ENCODE data around the gene HSPB7.
"Not testable (repeated sequence)": the region's sequence is repeated elsewhere in the genome, so short reads cannot be mapped to it uniquely, and the experiment has no call there.

The HSPB7 gene

DNA sequence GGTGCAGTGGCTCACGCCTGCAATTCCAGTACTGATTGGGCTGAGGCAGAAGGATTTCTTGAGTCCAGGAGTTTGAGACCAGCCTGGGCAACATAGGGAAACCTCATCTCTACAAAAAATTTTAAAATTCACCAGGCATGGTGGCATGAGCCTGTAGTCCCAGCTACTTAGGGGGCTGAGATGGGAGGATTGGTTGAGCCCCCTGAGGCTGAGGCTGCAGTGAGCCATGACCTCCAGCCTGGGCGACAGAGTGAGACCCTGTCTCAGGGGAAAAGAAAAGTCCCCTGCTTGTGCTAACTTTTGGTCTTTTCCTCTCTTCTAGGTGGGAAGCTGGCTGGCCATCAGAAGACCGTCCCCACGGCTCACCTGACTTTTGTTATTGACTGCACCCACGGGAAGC lies 12.2 kb downstream of the HSPB7 start:
- no peak for DNase-seq

DNA sequence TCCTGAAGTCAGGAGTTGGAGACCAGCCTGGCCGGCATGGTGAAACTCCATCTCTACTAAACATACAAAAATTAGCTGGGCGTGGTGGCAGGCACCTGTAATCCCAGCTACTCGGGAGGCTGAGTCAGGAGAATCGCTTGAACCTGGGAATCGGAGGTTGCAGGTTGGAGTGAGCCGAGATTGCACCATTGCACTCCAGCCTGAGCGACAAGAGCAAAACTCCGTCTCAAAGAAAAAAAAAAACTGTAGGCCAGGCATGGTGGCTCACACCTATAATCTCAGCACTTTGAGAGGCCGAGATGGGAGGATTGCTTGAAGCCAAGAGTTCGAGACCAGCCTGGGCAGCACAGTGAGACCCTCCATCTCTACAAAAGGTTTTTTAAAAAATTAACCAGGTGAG lies 16.6 kb downstream of the HSPB7 start:
- DNase-seq, result not testable (repeated sequence)

DNA sequence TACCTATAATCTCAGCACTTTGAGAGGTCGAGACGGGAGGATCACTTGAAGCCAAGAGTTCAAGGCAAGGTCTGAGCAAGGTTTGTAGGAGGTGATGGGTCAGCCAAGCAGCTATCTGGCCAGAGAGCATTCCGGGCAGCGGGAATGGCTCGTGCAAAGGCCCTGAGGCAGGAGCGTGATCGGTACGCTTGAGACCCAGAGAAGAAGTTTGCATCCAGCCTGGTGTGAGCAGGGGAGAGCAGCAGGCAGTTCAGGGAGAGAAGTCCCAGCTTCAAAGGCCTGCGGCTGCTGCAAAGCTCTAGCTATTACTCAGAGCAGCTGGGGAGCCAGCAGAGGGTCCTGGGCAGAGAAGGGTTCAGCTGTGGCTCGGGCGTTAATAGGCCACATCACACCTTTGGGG lies 18.9 kb downstream of the HSPB7 start:
- no peak for DNase-seq

DNA sequence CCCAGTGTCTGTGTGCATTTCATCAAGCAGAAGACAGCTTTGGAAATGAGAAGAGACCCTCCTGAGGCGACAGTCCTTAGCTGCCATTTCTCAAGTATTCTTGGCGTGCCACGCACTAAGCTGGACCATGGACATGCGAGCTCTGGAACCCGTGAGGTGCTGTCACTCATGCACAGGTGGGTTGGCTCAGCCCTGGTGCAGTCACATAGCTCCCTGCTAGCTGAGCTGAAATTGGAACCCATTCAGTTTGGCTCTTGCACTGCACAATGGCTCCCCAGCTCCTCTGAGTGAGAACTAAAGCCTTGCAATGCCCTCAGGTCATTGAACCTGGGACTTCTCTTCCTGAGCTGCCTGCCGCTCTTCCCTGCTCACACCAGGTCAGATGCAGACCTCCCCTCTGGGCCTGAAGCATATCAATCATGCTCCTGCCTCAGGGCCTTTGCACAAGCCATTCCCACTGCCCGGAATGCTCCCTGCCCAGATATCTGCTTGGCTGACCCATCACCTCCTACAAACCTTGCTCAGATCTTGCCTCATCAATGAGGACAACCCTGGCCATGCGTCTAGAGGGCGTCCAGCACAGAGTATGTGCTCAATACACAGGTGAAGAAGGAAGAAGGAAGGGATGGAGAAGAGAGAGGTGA lies 20.1 kb downstream of the HSPB7 start:
- DNase-seq, result no peak

DNA sequence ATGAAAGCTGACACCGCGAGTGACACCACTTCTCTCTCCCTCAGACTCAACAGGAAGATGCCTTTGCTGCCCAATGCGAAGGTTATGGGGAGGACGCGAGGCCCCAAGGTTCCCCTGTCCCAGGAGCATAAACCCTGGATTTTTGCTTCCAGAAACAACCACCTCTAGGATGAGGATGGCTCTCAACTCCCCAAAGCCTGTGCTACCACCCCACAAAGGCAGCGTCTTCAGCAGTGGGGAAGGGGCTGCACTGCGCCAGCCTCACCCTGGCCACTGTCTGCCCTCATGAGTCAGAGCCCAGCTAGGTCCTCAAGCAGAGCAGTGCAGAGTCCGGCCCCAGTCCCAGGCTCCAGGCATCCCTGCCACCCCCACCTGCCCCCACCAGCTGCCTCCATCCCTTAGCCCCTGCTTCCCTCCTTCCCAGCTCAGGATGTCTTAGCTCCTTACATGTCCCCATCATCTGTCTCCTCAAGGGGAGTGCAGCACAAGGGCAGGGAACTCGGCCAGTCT lies 20.7 kb downstream of the HSPB7 start:
- no peak for DNase-seq

DNA sequence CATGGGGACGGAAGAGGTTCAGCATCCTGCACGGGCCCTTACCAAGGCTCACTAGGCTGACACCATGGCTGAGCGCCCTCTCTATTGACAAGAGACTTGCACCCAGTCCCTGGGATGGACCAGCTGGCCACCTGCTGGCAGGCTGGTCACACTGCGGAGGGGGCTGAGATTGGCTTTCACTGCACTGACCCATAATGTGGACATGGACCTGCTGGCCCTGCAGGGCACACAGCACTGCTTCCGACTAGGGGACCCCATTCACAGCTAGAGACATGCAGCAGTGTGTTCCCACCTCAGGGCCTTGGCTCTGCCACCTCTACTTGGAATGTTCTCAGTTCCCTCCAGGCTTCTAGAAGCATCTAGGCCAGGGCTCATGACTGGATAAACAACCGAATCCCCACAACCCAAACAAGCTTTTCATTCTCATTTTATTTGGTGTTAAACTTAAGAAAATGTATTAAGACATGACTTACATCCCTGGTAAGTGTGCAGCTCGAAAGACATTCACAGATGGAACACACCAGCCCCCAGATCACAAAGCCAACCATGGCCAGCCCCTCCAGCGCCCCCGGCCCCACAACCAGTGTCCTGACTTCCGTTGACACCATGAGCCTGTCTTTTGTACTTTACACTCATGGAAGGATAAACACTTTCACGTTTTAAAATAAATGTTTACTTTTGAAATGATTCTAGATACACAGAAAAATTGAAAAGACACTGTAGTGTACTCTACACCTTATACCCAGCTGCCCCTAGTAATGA lies 23.1 kb downstream of the HSPB7 start:
- peak; percentile 44 for DNase-seq

DNA sequence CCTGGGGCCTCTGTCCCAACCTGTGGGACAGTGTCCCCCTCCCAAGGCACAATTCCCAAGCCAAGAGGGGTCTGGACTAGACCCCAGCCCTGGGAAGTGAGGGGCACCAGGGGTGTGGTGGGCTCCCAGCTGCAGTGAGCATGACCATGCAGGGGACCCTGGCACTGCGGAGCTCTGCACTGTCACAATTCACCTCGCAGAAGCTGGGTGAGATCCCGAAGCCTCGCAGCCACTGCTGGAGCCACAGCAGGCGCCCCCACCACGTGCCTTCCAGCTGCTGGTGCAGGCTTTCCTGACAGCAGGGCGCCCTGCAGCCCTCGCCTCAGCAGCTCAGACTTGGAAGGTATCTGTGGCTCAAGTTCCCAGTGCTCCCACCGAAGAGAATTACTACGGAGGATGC lies 23.8 kb downstream of the HSPB7 start:
- no peak for DNase-seq

DNA sequence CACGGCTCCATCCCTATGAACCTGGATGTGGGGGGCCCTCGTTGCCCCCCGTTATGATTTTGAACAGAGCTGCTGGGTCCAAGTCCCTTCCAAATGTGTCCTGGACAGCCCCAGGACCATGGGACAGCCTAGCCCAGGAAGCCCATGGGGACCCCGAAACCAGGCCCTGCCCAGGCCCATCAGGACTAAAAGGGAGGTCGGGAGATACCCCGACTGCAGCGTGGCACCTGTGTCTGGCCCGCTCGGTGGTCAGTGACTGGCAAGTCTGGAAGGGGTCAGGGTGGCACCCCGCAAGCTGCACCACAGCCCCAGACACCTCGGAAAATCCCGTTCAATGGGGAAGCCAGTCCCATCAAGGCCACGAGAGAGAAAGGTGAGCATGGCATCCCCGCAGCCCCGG lies 24.2 kb downstream of the HSPB7 start:
- DNase-seq, result no peak

DNA sequence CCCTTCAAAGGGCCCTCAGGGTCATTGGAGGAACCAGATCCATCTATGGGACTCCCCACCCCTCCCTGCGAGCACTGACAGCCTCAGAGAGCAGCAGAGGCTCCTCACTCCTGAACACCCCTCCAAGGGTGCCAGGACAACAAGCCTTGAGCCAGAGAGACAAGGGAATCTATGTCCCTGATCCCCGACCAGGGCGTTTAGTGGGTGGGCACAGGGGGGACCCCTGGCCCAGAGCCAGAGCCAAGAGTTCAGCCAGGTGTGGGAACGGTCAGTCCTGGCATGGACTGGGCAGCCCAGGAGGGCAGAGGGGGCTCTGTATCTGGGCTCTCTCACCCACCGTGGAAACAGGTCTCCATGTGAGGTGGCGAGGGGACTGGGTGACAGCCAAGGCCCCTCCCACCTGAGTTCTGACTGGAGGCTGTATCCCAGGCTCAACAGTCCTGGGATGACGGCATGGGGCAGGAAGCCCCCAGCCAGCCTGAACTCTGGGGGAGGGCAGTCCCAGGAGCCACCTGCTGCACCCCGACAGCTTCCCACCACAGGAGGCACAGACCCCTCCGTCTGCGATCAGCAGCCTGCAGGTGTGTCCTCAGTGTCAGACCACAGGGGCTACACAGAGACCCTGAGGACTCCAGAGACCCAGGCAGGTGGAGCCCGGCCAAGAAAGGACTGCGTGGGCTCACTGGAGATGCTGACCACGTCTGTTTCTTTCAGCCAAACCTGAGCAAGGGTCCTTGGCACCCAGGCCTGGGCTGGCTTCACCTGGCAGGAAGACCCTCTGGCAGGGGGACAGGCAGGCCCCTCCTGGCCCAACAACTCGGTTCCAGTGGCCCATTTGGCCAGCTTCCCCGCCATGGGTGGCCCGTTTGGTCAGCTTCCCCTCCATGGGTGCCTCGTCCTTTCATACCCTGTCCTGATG lies 25.0 kb downstream of the HSPB7 start:
- DNase-seq, result no peak

DNA sequence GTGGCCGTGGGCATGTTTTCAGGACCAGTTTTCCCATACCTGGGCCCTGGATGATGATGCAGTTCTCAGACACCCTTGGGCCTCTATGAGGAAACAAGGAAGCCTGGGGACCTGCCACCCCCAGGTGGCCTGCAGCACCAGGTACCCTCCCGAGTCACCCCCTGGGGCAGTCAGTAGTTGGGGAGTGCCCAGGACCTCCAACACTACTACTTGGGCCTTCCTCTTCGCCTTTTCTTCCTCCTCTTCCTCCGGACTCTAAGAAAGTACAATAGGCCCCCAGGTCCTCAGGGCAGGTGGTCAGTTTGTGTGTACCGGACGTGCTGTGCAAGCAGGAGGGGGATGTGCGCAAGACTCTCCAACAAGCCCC lies 25.7 kb downstream of the HSPB7 start:
- DNase-seq, result no peak

DNA sequence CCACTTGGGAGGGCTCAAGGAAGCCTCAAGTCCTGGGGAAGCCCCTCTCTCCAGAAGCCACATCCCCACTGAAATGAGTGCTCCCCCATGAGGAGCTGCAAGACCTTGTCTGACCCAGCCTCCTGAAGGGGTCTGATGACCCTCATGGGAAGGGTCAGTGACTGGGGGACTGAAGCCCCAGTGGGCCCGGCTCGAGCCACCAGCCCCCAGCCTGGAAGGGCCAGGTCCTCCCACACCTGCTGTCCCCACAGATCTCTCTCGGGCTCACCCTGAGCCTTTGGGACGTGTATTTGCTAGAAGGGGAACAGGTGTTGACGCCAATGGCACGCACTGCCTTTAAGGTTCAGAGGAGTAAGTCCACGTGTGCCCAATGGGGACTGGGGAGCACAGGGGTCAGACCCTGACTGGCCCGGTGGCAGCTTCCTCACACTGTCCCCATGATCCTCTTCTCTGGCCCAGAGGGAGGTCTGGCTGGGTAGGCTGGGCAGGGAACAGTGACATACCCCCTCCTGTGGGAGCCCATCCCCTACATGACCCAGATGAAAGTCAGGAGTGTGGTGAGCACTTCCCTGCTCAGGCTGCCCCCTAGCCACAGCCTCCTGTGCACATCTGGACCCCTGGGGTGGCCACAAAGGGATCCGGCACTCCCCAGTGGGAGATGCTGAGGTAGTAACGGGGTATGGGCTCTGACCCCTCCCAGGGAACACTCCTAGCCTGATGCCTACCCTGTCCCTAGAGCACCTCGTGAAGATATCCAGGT lies 26.2 kb downstream of the HSPB7 start:
- no peak for DNase-seq

DNA sequence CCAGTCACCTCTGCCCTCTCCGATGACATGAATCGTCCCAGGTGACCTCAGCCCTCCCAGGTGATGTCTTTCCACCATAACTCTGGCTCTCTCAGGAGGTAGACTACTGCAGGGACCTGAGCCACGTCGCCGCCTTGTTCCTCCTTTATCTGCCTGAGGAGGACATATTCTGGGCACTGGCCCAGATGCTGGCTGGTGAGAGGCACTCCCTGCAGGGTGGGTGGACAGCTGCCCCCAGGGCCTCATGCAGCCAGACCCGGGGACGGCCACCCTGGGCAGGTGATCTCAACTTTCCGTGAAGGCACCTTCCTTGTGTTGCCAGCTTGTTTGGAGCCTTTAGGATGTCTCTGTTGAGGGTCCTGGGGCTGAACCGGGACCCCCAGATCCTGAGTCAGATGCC lies 28.1 kb downstream of the HSPB7 start:
- DNase-seq, result no peak

DNA sequence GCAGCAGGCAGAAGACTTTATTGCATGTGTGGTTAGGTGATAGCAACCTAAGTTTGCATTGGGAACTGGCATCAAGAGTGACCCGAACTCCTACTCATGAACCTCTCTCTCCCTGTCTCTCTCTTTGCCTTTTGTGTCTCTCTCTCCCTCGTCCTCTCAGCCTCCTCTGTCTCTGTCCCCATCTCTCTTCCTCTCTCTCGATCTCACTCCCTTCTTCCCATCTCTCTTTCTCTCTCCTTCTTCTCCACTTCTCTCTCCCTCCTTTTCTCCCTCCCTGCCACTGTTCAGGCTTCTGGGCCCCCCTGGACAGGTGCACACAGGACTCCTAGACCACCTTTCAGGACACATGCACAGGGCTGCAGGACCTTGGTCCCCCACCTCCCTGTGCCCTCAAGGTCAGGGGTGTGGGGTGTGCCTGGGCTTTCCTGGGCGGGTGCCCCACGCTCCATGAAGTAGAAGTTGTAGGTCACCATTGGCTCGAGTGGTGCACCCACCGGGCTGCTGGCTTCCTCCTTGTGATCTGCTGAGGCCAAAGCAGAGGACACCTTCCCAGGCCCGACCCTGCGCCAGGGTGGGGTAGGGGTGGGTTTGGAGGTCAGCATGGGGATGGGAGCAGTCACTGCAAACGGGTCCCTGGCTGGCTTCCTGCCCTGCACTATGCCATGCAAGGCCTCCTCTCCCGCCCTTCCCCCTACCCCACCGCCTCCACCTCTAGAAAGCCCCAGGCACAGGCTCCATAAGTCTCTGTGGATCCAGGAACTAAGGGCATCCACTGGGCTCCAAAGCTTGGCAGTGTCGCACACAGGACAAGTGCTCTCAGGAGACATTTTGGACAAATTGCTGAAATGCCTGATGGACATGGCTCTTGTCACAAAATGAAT lies 28.7 kb downstream of the HSPB7 start:
- no peak for DNase-seq

DNA sequence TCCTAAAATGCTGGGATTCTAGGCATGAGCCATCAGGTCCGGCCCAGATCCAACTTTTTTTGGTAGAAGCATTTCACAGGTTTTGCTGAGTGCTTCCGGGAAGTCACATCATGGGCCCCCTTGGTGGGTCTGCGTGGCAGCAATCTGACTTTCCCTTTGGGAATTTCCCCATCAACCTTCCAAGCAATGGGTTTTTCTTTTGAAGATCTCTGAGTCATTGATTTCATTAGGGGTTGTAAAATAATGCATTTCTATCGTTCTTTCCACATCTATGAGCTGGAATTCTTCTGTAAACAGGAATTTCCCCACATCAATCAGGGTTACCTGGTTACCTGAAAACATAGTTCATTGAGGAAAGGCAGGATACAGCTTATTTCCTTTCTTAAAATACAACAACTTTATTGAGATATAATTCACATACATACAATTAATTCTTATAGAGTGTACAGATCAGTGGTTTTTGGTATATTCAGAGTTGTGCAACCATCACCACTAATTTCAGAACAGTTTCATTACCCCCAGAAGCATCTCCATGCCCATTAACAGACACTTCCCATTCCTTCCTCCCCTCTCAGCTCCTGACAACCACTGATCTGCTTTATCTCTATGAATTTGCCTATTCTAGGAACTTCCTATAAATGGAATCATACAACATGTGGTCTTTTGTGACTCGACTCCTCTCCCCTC lies 32.1 kb downstream of the HSPB7 start:
- no peak for DNase-seq

DNA sequence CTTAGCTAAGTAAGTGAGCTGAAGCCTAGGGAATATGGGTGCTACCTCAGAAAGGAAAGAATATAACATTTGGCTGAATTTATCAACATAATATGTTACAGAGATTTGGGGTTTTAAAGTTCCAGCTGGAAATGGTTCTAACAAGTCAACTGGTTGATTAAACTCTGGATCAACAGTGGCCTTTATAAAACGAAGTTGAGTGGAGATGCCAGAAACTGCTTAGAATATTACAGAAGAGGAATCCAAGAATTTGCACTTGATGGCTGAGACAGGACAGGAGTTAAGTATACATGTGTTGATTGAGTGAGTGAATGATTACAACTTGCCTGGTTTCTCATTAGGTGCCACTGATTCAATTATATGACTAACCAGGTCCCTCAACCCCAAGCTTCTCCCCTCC lies 34.6 kb downstream of the HSPB7 start:
- no peak for DNase-seq

DNA sequence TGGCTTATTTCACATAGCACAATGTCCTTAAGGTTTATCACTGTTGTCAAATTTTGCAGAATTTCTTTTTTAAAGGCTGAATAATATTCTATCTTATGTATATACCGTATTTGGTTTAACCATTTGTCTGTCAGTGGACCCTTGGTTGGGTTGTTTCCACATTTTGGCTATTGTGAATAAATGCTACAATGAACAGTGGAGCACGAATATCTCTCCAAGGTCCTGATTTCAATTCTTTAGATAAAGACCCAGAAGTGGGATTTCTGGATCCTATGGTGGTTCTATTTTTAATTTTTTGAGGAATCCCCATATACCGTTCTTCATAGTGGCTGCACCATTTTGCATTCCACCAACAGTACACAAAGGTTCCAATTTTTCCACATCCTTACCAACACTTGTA lies 36.2 kb downstream of the HSPB7 start:
- DNase-seq, result no peak

DNA sequence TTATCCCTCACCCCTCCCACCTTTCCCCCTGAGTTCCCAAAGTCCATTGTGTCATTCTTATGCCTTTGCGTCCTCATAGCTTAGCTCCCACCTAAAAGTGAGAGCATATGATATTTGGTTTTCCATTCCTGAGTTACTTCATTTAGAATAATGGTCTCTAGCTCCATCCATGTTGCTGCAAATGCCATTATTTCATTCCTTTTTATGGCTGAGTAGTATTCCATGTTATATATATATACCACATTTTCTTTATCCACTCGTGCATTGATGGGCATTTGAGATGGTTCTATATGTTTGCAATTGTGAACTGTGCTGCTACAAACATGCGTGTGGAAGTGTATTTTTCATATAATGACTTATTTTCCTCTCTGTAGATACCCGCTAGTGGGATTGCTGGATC lies 39.9 kb downstream of the HSPB7 start:
- not testable (repeated sequence) for DNase-seq

DNA sequence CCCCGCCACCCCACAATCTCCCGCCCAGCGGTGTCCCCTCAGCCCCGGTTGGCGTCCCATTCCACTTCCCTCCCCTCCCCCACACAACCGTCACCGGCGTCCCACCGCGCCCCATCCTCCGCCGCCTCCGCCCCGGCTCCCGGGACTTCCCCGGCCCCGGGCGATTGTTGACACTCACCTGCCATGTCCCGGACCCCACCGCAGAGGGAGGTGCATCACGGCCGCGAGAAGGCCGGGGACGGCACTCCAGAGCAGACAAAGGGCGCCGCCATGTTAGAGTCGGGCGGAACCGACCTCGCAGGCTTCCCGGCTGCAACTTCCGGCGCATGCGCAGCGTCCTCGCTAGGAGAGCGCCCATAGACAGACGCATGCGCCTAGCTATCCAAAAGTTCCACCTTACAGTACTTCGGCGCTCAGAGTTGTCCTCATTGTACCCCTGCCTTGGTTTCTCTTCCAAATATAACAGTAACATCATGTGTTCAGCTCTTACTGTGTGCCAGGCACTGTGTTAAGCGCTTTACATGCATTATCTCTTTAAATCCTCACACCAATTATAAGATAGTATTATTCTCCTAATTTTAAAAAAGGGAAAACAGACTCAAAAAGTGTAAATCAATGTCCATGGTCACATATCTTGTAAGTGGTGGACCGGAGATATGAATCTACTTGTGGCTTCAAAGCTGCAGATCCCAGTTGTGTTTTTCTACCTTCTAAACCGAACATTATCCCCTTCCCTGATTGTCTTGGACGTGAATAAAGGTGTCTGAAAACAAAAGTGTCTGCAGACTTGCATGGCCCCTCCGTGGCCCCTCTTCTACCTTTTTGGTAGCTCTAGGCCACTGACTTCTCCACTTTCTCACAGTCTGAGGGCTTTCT lies 41.8 kb downstream of the HSPB7 start, which contains the start of gene ZBTB17:
TSS of gene ZBTB17 (minus strand) at position 297 of the 876 bp plus-strand sequence. CDS start 27,606 bp downstream, outside the sequence.
- peak; percentile 96 for DNase-seq

DNA sequence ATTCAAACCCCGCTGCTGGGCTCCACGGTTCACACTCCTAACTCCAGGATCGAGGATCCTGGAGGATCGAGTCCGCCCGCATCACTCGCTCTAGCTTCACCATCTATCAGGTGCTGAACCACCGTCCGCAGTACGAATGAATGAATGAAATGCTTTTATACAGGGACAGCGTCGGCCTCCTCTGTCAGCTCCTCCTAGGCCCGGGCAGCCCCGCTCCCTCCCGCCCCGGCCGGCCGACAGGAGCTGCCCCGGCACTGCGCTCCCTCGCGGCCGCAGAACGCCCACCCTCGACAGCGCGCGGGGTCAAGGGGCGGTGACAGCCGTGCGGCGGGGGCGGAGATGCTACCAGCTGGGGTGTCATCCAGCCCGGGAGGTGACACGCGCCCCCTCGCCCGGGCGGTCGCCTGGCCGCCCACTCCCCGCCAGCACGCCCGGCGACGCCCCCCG lies 42.5 kb downstream of the HSPB7 start:
- DNase-seq, result peak; percentile 77

DNA sequence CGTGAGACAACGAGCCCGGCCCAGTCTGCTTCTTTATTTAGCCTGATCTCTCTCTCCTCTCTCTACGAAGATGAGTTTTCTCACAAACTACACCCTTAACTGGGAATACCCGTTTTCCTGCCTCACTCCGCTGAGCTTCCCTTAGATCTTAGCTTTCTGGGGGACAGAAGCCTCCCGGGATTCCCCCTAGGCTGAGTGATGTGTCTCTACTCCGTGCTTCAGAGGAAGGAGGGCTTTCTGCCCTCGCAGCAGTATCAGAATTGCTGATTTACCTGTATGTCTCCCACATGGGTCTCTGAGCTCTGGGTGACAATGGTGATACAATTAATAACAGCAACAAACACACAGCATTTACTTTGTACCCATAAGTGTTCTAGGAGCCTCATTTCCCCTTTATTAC lies 43.0 kb downstream of the HSPB7 start:
- DNase-seq, result peak; percentile 20

All from CD4-positive, alpha-beta T cell treated with Interleukin-12 subunit alpha and Interleukin-12 subunit beta, for 1 hour (primary cell).